Vagina (tissue), 2 donors: Measurements from ENCODE around the gene RHCG.
A peak's percentile ranks its signal among the peaks of the same experiment; 100 is the strongest.

Source experiments
- CTCF ChIP-seq, 3 experiments: fragments of 450-650 bp in 2 of 3; fragments of 200-600 bp in 1 of 3; sonication (generic) in 1 of 3; IDR thresholded peaks; one replicate each; pipeline ENCODE4 v1.5.1; 2017 to 2019; ENCODE audit warnings: antibody characterized with exemption in 3 of 3, mild to moderate bottlenecking in 2 of 3, moderate library complexity in 2 of 3
- POLR2AphosphoS5 ChIP-seq, 2 donors: sonication (generic); formaldehyde crosslinking; IDR thresholded peaks; one replicate each; pipeline ENCODE4 v1.9.0; 2017; ENCODE audit warnings: antibody characterized with exemption in 2 of 2, mild to moderate bottlenecking in 2 of 2, low read depth in 1 of 2; ENCODE audit not compliant: insufficient read depth in 1 of 2

- TF ChIP-seq CTCF (IDR thresholded peaks at IDR 0.05) (no peak), POLR2AphosphoS5 (IDR thresholded peaks at IDR 0.05; ENCODE audit: insufficient read depth in 1 of 2, low read depth in 1 of 2) (peak in 1 of 2 donors; percentile 43)
Observed at GRCh38 chr15:89490814-89491315, 5.5 kb downstream of the RHCG start.
